ENCODE measurements around the gene PTPN14. TPM values are rescaled to one million over a fixed set of nuclear protein-coding genes. Genes with fewer than 3 reads are reported as not detected.

PTPN14 gene
- total RNA-seq, 4 donors from 2014 or later, result 42.8 to 63.8 (median 50.4) TPM

DNA sequence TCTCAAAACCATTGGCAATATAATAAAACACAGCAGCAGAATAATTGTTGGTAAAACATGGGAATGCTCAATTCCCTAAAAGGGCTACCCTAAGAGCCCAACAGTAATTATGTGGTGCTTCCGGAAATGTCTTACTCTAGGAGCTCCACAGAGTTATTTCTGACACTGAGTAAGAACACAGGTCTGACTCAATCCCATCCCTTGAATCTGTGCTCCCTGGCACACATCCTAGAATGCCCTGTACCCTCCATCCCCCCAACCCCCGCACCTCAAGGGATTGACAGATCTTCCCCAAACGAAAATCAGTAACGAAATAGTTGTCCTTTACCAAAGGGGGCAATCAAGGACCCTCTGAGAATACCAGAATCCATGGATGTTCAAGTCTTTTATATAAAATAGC is 198.6 kb downstream of the PTPN14 start:
- no peak for DNase-seq

GRCh38 chr1:214351551-214352277 is 199.7 kb downstream of the PTPN14 start:
- H3K27ac ChIP-seq, result peak overlapping the region in 3 of 4 donors; percentile 9 to 47 (median 18)
- intact Hi-C loops (cut with DNase I; ENCODE audit: low total_unique reads) (no loop called here), in situ Hi-C loops (cut with MboI; ENCODE audit: low sequenced_read_pairs in 4 of 4) (no loop called here)
- ATAC-seq (no peak), DNase-seq (no peak)
- no peaks in the 10 kb centered on the region for H3K27me3 ChIP-seq
- H3K36me3 ChIP-seq, result peaks cover 0 to 11% of the 10 kb centered on the region in 2 donors
- no peak overlapping the region for H3K4me3 ChIP-seq
- no peak for TF ChIP-seq POLR2A (IDR thresholded peaks at IDR 0.05)
- TF ChIP-seq, protein P1, sequence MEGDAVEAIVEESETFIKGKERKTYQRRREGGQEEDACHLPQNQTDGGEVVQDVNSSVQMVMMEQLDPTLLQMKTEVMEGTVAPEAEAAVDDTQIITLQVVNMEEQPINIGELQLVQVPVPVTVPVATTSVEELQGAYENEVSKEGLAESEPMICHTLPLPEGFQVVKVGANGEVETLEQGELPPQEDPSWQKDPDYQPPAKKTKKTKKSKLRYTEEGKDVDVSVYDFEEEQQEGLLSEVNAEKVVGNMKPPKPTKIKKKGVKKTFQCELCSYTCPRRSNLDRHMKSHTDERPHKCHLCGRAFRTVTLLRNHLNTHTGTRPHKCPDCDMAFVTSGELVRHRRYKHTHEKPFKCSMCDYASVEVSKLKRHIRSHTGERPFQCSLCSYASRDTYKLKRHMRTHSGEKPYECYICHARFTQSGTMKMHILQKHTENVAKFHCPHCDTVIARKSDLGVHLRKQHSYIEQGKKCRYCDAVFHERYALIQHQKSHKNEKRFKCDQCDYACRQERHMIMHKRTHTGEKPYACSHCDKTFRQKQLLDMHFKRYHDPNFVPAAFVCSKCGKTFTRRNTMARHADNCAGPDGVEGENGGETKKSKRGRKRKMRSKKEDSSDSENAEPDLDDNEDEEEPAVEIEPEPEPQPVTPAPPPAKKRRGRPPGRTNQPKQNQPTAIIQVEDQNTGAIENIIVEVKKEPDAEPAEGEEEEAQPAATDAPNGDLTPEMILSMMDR (IDR thresholded peaks at IDR 0.05 in 4 of 5, conservative IDR thresholded peaks at IDR 0.05 in 1 of 5), result no peak
- peaks cover 8 to 21% of the 10 kb centered on the region in 2 donors for H3K4me1 ChIP-seq
- no peaks in the 10 kb centered on the region for H3K9me3 ChIP-seq

More for the DNA sequence above, 198.6 kb downstream of the PTPN14 start:
- TF ChIP-seq, protein P1 (IDR thresholded peaks at IDR 0.05 in 4 of 5, conservative IDR thresholded peaks at IDR 0.05 in 1 of 5), result no peak
- no peak for TF ChIP-seq POLR2A (IDR thresholded peaks at IDR 0.05)
- Histone ChIP-seq H3K27ac (peak overlapping the region in 3 of 4 donors; percentile 9 to 47 (median 18)), H3K4me3 (no peak overlapping the region), H3K36me3 (peaks cover 0 to 14% of the 10 kb centered on the region in 2 donors), H3K27me3 (no peaks in the 10 kb centered on the region), H3K9me3 (no peaks in the 10 kb centered on the region), H3K4me1 (peaks cover 8 to 21% of the 10 kb centered on the region in 2 donors)
- ATAC-seq, result peak; percentile 51 to 65
- in situ Hi-C loops (cut with MboI; ENCODE audit: low sequenced_read_pairs in 4 of 4) (no loop called here), intact Hi-C loops (cut with DNase I; ENCODE audit: low total_unique reads) (no loop called here)

- intact Hi-C loops (cut with DNase I; ENCODE audit: low total_unique reads) (no loop called here), in situ Hi-C loops (cut with MboI; ENCODE audit: low sequenced_read_pairs in 4 of 4) (no loop called here)
- TF ChIP-seq, protein P1 (IDR thresholded peaks at IDR 0.05 in 4 of 5, conservative IDR thresholded peaks at IDR 0.05 in 1 of 5), result no peak
- TF ChIP-seq POLR2A (IDR thresholded peaks at IDR 0.05), result no peak
- no peak overlapping the region for H3K27ac ChIP-seq
- H3K4me1 ChIP-seq, result peaks cover 8 to 21% of the 10 kb centered on the region in 2 donors
- peaks cover 0 to 18% of the 10 kb centered on the region in 2 donors for H3K36me3 ChIP-seq
- H3K27me3 ChIP-seq, result no peaks in the 10 kb centered on the region
- H3K9me3 ChIP-seq, result no peaks in the 10 kb centered on the region
- ATAC-seq, result no peak
- no peak for DNase-seq
- H3K4me3 ChIP-seq, result no peak overlapping the region
Measured at GRCh38 chr1:214349781-214350180, 201.6 kb downstream of the PTPN14 start.

DNA sequence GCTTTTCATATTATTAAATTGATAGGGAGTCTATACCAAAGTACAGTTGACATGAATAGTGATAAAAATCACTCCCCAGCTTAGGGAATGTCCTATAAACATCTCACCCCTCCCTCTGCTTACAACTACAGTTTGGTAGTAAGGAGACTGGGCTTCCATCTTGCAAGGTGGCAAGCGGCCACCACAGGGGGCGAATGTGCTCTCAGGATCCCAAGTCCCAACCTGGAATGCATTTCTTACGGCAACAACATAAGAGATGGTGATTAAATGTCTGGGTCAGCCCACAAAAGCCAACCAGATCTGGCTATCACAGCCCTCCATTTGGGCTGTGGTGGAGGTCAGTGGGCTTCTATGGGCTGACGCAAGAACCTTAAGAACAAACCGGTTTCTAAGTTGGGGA is 202.4 kb downstream of the PTPN14 start:
- no peak for ATAC-seq
- peaks cover 8 to 21% of the 10 kb centered on the region in 2 donors for H3K4me1 ChIP-seq
- no peak for DNase-seq
- H3K27me3 ChIP-seq, result no peaks in the 10 kb centered on the region
- in situ Hi-C loops (cut with MboI; ENCODE audit: low sequenced_read_pairs in 4 of 4) (no loop called here), intact Hi-C loops (cut with DNase I; ENCODE audit: low total_unique reads) (no loop called here)
- TF ChIP-seq, protein P1 (IDR thresholded peaks at IDR 0.05 in 4 of 5, conservative IDR thresholded peaks at IDR 0.05 in 1 of 5), result no peak
- no peak for TF ChIP-seq POLR2A (IDR thresholded peaks at IDR 0.05)
- H3K9me3 ChIP-seq, result no peaks in the 10 kb centered on the region
- H3K27ac ChIP-seq, result no peak overlapping the region
- H3K36me3 ChIP-seq, result peaks cover 0 to 19% of the 10 kb centered on the region in 2 donors
- H3K4me3 ChIP-seq, result no peak overlapping the region
